Measurements from ENCODE around the gene LIN28B.
A peak's percentile ranks its signal among the peaks of the same experiment; 100 is the strongest.

The LIN28B gene

DNA sequence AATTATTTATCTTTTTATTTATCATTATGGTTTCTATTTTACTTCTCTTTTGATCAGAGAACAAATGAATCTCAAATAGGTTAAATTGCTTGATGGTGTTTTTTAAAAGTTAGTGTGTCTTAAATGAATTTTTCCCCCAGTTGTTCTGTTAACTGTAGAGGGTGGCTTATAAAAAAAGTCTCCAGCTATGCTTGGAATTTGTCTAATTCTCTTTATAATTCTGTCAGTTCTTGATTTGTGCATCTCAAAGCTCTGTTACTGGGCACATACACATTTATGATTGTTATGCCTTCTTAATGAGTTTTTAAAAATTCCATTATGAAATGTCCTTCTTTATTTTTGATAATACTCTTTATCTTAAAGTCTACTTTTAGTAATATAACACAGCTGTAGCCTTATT, 58.0 kb downstream of the LIN28B start:
- no peak for DNase-seq (ENCODE audit: low spot score)

DNA sequence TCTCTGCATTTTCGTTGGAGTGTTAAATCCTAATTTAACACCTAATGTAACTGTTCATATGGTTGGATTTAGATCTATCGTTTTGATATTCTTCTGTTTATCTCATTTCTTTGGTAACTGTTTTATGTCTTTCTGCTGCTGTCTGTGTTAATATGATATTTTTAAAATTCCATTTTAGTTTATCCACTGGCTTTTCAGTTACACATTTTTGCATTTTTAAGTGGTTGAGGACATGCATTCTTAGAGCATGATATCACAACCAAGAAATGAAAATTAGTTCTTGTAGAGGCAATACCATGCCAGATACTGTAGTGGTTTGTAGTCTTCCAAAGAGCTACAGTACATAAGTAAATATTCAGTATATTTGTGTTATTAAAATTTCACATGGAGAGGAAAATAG, 58.6 kb downstream of the LIN28B start:
- no peak for DNase-seq (ENCODE audit: low spot score)

DNA sequence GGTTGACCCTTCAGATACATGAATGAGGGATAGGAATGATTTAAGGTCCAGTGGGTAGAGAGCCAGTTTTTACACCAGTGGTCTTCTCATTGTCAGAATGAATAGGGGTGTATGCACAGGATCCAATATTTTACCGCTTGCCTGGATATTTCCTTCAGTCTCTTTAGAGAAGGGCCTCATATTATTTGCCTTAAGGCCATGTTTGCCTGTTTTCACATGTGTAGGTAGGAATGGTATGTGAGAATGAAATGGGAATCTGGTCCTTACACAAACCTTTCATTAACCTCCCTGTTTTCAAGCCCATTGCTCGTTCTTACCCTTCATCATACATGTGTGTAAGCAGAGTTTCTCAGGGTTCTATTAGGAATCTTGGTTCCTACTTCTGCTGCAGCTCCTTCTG, 62.4 kb downstream of the LIN28B start:
- DNase-seq (ENCODE audit: low spot score), result no peak

DNA sequence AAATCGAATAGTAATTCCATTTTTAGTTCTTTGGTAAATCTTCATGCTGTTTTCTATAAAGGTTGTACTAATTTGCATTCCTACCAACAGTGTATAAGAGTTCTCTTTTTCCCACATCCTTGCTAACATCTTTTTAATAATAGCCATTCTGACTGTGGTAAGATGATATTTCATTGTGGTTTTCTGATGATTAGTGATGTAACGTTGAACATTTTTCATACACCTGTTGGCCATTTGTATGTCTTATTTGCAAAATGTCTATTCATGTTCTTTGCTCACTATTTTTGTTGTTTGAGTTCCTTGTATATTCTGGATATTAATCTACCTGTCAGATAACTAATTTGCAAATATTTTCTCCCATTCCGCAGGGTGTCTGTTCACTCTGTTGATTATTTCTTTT, 64.5 kb downstream of the LIN28B start:
- no peak for DNase-seq (ENCODE audit: low spot score)

DNA sequence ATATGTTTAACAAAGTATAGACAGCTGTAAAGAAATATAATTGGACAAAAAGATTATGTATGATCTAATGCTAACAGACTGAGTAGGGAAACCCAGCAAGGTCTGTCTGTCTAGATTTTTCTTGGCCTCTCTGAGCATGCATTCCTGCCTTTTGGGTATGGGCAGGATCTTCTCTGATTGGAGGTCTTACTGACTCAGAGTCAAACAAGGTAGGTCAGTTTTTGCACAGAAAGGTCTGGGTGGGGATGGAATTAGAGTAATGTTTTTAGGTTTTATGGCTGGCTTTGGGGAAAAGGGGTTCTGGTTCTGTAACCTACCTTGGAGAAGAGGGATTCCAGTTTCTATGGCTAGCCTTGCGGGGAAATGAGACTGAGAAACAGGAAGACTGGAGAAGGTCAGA, 65.5 kb downstream of the LIN28B start:
- no peak for DNase-seq (ENCODE audit: low spot score)

DNA sequence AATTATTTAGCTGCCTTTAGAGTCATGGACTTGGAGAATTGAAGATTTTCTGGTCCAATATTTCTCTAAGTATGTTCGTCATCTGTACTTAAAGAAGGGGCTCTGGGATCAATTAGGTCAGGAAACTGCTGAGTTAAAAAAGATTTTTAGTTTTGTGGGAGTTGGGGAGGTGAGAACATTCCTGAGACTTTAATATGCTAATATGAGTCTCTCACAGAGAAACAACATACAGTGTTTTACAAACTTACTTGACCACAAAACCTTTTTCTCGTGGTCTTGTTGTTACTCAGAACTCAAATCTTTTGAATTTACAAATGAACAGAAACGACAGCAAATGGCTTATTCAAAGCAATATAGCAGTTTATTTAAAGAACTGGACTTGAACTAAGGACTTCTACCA, 67.9 kb downstream of the LIN28B start:
- no peak for DNase-seq (ENCODE audit: low spot score)

DNA sequence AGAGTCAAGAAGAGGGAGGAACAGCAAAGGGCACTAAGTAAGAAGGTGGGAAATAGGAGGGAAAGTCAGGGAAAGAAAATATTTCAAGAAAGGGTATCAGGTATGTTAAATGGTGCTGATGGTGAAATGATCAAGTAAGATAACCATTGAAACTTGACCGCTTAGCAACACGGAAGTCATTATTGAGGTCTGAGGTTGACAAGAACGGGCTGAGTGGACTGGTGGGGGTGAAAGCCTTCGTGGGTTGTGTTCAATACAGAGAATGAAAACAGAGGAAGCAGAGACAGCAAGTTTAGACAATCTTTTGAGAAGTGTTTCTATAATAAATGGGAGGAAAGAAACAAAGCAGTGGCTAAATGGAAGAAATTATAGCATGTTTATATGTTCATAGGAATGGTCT, 72.0 kb downstream of the LIN28B start:
- no peak for DNase-seq (ENCODE audit: low spot score)

DNA sequence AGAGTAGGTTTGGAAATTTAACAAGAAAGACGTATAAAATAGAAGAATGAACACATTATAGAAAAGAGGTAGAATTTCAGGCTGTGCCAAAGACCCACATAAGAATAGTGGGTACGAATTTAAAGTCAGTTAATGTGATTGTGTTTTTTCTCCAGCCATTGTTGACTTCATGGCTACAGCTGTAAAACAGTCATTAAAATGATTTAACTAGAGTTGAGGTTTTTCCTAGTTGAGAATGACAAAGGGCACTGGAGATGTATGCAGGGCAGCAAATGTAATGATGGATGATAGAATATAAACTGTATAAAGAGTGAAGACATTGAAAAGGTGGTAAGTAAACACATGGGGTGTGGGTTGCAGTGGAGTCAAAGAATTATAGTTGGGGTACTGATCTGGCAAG, 72.7 kb downstream of the LIN28B start:
- no peak for DNase-seq (ENCODE audit: low spot score)

DNA sequence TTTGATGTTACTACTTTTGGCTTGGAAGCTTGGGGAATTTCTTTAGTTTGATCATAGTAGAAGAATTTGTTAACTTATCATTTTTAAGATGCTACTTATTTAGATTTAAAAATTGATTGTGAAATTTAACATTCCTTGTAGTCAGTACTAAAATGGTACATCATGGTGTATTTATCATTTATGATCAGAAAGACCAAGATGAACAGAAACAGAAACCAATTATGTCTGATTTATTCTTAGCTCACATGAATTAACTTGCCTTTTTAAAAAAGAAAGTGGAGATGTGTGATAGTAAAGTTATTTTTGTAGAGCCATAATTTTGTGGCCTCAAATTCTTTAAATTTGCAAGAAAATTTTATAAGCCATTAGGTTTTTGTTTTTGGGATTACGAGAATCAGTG, 77.6 kb downstream of the LIN28B start:
- no peak for DNase-seq (ENCODE audit: low spot score)

DNA sequence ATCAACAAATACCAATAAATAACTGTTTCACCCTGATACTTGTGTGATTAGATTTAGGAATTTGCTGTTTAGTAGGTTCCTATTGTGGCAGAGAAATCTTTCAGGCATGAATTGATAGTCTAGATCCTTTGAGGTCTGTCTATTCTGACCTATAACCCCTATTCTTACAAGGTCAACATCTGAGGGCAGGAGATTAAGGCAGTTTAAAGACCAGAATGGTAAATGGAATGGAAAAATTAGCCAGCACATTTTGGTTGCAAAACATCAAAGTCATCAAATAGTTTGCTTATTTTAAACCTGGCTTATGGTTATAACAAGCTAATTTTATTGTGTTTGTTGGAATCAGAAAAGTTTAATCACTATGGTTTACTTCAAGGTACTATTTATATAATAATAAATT, 78.4 kb downstream of the LIN28B start:
- DNase-seq (ENCODE audit: low spot score), result no peak

DNA sequence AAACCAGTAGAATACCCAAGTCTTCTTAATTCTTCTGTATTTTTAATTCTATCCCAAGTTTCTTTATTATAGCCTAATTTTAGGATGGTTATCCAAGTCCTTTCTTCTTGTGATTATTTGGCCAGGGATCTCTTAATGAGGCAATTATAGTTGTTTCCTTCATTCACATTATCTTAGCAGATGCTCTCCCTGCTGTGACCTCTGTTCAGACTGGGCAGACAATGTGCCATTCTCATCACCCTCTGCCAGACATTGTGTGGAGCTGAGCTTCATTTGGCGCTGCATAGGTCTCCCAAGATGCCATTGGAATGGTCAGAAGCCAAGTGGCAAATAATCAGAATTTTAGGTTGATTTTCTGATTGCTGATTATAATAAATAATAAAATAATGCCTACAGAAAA, 79.4 kb downstream of the LIN28B start:
- peak; percentile 23 for DNase-seq (ENCODE audit: low spot score)

DNA sequence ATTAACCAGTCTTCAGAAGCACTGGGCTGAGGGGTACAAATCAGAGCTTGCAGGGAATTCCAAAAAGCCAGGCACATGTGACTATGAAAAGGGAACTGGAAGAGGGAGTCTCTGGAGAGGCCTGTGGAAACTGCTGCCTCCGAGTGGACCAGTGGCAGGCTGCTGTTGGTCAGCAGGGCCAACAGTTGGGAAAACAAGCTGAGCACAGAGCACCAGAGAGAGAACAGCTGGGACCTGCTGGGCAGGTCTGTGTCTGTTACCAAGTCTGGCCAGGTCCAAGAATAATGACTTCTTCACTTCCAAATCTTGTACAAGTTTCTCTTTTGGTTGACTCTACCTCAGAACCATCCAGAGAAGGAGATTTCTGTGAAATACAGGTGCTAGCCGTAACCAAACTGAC, 81.4 kb downstream of the LIN28B start:
- peak; percentile 34 for DNase-seq (ENCODE audit: low spot score)

DNA sequence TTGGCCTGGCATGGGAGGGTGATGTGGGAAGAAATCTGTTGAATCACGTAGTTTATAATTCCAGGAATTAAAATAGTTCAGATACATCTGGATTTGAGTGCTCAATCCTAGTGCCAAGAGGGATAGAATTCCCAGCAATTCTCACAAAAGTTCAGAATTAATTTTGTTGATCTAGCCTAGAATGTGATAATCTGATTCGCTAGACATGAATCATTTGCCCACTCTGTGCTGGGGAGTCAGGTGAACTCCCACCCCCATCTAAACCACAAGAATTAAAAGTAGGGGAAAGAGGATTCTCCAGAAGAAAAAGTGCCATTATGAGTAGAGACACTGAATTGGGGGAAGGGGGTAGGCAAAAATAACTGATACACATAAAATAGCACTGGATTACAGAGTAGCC, 85.0 kb downstream of the LIN28B start:
- DNase-seq (ENCODE audit: low spot score), result no peak

DNA sequence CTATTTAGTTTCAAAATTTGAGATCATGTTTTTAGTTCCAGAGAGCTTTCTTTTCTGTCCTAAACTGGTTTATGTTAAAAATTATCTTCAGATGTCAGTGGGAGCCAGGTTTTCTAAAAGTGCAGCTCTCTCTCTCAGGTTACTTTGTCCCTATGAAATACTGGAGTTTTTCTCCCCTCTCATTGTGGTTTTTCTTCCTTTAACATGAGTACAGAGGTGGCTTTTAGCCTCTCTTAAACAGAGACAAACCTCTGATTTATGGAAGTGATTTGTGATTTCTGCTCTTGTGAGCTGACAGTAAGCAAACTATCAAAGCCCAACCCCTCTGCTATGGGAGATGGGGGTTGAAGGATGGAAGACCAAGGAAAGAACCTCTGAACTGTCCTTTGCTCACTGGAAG, 85.7 kb downstream of the LIN28B start:
- no peak for DNase-seq (ENCODE audit: low spot score)

DNA sequence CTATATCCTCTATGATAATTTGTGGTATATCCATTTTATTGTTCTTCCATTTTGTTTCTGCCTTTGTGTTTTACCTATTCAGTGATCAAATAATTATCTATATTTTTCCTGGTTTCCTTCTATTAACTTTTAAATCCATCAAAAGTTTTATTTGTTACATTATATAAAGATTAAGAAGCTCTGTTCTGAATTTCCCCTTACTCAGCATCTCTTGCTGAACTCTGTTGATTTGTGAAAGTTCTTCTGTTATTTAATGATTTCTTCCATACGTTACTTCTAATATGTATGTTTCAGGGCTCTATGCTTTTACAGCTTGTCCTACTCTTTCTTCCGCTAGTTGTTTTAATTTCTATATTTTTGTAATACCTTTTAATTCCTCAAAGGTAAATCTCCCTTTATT, 87.1 kb downstream of the LIN28B start:
- no peak for DNase-seq (ENCODE audit: low spot score)

DNA sequence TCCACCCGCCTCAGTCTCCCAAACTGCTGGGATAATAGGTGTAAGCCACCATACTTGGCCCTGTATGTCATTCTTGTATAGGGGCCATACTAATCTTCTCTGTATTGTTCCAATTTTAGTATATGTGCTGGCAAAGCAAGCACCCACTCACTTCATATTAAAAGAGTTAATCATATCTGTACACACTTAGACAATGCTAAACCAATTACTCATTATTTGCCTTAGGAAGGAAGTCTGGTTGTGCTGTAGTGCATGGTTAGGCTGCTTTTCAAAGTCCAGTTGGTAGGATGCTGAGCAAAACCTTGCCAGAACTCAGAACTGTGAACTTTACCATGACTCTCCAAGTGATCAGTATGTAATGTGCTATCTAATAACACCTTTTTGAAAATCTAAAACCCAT, 88.6 kb downstream of the LIN28B start:
- no peak for DNase-seq (ENCODE audit: low spot score)

DNA sequence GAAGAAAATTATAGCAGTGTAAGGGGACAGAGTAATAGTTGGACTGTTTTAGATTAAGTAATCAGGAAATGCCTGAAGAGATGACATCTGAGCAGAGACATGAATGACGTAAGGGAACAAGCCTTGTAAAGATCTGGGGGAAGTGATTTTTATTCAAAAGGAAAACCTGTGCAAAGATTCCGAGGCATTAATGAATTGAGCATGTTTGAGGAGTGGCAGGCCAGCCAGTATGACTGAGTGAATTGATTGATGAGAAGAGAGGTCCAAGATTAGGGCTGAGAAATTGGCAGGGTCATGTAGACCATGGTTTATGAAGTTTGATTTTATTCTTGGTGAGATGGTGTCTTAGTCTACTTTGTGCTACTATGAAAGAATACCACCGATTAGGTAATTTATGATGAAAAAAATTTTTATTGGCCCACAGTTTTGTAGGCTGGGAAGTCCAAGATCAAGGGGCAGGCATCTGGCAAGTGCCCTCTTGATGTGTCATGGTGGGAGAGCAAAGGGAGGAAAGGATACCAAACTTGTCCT, 95.1 kb downstream of the LIN28B start:
- DNase-seq (ENCODE audit: low spot score), result no peak

DNA sequence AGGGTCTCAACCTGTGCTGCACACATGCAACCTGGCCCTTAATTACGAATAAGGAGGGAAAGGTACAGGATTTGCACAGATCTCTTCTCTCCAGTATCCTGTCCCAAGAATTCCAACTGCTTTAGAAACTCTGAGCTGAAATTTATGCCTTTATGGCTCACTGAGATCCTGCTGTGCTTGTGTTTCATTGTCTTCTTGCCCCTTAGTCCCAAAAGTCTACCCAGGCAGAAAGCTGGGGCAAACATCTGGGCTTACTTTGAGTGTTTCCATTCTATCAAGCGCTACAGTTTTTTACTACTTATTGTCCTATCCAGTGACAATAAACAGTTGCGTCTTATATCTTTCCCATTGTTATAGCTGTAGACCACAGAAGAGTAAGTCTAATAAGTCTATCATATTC, 99.7 kb downstream of the LIN28B start:
- no peak for DNase-seq (ENCODE audit: low spot score)

DNA sequence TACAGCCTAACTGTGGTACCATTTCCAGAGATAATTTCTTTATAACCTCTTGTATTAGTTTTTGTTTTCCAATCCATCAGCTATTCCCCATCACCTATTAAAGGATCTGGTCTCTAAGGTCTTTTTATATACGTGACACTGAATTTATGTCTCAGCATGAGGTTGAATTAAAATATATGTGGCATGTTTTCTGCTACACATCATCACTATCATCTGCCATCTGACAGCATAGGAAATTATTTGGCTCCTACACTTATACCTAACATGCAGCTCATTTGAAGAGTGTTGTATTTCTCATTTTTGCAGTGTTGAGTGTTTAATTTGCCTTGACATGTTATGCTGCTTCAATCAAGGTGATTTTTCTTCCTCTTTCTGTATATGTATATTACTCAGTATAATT, 100.3 kb downstream of the LIN28B start:
- no peak for DNase-seq (ENCODE audit: low spot score)

DNA sequence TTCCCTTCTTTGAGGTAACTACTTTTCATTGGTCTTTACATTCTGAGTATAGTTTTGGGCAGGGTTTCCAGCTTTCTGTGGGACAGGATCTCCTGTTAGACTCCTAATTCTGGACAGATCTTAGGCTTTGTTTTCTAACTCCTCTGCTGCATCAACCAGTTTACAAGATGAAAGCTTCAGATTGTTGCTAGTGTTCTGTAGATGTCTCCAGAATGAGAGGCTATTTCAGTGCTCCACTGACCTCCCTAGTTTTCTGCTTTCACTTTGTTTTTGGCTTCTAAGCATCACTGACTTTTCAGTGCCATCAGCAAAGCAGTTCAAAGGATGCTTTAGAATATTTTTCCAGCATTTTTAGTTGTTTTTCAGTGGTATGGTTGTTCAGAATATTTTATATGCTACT, 101.4 kb downstream of the LIN28B start:
- no peak for DNase-seq (ENCODE audit: low spot score)

DNA sequence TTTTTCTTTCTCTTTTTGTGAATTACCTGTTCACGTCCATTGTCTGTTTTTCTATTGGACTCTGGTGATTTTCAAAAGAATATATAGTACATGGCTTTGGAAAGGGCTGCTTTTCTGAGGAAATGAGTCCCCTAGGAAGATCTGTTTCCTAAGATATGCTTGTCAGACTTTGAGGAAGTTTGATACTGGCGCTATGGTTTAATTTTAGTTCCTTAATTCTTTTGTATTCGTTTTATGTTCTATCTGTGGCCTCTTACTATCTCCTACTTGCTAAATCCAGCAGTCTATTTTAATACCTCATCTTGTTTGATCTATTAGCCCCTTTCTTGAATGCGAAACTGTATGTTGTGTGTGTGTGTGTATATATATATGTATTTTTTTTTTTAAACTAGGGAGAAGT, 101.9 kb downstream of the LIN28B start:
- DNase-seq (ENCODE audit: low spot score), result no peak

DNA sequence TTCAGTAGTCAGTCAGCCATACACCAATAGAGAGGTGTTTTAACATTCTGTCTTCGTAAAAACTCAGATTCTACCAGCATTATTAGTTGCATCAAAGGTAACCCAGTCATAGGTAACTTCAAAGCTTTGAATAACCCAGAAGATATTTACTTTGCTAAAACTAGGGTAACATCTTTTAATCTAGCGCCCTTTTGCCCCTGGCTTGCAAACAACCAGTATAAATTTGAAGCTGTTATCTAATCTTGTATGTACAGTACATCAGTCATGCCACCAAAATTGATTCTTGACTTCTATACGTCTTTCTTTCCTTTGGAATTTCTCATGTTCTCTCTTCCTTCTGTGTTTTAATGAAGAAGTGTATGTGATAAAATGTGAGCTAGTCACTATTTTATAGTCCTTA, 109.3 kb downstream of the LIN28B start:
- no peak for DNase-seq (ENCODE audit: low spot score)

DNA sequence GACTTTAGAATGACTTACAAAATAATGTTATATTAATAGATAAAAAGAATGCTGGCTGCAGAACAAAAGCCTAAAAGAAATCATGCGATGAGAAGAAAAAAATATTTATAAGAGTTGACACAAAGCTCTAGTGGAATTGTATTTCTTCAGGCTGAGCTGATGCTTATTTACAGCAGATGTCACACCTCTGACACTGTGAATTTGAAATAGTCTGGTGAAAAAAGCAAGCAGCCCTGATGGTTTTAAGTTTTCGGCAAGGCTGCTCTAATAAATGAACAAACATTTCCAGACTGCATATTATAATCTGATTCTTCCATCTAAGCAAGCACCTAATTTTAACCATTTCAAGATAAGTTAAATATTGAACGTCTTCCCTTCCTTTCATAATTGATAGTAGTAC, 109.9 kb downstream of the LIN28B start:
- no peak for DNase-seq (ENCODE audit: low spot score)

DNA sequence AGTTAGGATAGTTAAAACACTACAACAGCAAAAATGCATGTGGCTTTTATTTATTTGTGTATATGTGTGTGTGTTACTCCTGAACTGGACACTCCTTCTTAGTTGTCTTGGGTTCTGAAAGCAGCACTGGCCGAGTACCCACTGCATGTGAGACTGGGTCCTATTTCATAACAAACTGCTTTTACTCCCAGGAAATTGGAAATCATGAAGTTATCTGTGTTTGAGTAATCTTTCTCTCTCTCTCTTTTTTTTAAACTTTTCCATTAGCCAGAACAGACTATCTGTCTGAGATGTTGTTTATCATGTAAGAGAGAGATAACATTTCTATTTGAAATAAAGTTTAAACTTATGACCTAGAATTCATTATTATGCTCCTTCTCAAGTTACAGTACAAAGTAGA, 110.4 kb downstream of the LIN28B start:
- no peak for DNase-seq (ENCODE audit: low spot score)

DNA sequence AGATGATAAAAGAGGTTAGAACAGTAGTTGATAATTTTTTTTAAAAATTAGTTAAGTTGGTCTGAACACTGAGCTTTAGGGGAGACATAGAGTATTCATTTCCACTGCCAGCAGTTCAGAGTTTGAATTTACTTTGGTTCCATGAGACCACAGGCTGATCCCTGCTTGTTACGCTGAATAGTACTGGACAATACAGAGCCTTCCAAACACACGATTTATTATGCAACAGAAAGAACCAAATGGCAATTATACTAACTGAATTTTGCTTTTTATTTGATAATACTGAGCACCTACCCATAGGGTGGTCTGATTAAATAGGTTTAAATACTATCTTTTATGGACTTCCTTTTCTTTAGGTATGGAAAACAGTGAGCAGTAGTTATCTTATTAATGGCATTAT, 111.5 kb downstream of the LIN28B start:
- DNase-seq (ENCODE audit: low spot score), result no peak

Data from cerebellar cortex (tissue), 1 donor.